Kidney glomerular epithelial cell (primary cell): ENCODE results near the gene TNIK.
A peak's percentile ranks its signal among the peaks of the same experiment; 100 is the strongest.

Experiments used
- DNase-seq: peaks from one replicate; lab custom pipeline; 2025; lab: John Stamatoyannopoulos, UW

Gene TNIK

DNA sequence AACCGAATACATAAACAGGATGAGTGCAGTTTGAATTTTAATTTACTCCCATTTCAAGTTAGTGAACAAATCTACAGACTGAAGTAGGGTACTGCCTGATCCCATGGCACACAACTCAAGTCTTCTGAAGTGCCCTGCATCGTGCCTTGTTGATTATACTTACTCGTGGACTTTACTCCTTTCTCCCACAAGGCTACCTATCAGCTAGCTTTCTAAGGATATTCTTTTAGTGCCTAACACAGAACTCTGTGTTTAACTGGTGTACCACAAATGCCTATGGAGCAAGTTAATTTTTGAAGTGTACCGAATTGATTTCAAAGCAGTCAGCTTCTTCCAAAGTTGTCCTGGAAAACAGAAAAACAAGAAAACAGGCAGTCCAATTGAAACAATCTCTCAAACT lies 119.8 kb downstream of the TNIK start:
- DNase-seq, result no peak

DNA sequence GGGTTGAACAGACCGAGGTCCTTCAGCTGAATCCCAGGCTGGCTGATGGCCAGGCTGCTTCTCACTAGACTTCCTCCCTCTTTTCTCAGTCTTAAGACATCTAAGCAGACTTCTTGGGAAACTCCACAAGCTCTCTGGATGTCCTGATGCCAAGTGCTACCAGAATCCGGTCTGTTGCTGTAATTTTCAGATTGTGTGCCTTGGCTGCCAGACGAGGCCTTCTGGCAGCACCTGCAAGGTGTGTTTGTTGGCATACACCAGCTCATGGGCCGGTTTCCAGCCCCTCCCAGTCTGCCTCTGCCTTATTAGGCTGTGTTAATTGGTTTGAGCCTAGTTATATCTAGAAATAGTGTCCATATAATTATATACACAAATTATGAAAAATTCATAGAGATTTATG lies 120.6 kb downstream of the TNIK start:
- no peak for DNase-seq

DNA sequence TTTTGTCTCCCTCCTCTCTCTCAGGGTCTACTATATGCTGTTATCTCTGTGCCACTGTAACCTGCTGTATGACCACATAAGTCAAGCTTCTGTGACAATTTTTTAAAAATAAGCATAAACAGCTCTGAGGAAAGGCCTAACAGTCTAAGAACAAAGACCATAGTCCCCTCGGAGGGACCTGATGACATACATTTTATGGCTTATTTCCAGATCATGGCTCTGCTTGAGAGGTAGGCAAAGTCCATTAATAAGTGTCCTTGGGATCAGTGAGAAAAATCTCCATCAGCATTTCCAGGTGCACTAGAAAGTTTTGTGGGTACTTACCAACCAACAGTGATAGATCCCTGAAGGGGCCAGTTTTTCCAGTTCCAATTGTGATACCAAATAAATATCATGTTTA lies 123.8 kb downstream of the TNIK start:
- no peak for DNase-seq

DNA sequence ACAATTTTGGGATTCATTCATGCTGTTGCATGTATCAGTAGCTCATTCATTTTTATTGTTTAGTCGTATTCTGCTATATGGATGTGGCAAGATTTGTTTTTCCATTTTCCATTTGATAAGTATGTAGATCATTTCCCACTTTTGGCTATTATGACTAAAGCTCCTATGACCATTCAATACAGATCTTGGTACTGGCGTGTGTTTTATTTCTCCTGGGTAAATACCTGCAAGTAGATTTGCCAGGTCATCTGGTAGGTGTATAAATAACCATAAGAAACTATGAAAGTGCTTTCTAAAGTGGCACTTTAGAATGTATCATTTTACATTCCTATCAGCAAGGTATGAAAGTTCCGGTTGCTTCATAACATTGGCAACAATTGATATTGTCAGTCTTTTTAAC lies 124.6 kb downstream of the TNIK start:
- DNase-seq, result no peak

DNA sequence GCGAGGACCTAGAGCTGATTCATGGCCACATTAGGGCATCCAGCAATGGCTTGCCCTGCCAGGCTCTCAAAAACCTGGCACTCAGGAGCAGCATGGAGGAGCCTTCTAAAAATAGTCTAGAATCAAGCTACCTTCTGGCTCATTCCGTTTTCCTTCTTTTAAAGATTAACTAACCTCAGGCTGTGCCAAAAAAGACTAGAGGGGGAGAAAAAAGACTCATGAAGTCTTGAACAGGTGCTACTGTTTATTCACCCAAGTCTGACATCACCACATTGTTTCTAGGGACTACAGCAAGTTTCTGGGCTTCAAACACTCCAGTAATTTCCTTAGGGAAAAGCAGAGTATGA lies 125.8 kb downstream of the TNIK start:
- peak; percentile 80 for DNase-seq

DNA sequence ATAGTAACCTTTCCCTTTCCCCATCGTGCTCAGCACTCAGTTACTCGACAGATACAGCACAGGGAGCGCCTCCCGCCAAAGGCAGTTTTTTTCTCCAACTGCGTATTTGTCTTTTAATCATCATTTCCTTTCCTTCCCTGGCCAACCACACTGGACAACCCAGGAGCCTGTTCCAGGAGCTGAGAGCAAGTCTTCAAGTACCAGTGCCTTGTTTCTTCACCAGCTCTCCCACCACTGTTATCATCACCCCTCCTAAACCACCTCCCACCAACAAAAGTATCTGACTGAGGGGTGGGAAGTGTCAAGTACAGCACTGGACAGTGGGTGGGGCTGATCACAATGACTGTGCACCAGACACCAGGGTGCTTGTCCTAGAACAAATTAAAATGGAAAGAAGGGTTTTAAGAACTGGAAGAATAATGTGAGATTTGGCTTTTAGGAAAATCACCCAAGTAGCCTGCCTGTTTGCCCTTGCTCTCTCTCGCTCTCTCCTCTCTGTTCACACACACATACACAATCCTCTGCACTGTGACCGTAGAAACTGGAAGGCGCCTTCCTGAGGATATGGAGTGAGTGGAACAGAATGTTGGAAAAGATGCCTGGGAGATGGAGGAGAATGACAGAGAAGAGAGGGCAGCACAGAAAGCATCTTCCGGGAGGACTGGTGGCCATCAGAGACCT lies 126.3 kb downstream of the TNIK start:
- DNase-seq, result no peak

- DNase-seq, result no peak
Measured at GRCh38 chr3:171330938-171331337, 129.3 kb downstream of the TNIK start.

DNA sequence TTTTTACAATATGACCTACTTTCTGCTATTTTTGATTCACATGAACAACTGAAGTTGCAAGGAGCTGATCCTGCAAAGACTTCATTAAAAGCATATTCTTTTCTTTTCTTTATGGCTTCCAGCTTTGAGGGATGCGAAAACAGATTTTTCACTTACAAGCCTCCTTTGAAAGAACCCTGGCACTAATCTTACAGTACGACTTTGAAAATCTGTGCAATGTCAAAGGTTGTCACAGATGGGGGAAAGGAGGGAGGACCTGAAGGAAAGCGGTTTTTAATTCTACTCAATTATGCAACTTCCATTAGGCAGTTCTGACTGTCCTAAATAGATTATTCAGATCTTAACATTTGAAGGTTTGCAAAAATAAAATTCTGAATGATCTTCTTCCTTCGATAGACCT lies 130.5 kb downstream of the TNIK start:
- no peak for DNase-seq

DNA sequence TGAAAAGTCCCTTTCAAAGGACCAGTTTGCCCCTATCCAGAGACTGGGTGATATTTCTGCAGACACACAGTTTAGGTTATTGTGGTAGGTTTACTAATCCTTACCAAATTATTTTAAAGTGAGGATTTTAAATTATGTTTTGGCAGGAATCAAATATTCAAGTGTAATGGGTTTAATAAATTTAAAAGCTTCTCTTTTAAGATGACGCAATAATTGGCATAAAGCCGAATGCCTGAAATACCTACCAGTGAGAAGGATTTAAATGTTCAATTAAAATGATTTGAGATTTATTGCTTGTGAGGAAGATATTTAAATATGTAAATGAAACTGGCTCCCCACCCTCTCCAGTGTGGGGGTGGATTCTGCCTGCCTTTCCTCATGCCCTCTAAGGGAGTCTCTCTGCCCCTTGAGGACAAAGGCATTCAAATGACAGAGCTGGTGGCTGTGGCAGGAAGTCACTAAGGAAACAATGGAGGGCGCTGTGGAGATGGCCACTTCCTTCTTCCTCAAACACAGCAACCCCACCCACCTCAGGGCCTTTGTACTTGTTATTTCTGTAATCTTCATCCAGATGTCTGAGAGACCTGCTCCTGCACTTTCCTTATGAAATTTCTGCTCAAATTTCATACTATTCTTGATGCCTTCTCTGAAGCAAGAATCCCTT lies 131.7 kb downstream of the TNIK start:
- DNase-seq, result no peak

DNA sequence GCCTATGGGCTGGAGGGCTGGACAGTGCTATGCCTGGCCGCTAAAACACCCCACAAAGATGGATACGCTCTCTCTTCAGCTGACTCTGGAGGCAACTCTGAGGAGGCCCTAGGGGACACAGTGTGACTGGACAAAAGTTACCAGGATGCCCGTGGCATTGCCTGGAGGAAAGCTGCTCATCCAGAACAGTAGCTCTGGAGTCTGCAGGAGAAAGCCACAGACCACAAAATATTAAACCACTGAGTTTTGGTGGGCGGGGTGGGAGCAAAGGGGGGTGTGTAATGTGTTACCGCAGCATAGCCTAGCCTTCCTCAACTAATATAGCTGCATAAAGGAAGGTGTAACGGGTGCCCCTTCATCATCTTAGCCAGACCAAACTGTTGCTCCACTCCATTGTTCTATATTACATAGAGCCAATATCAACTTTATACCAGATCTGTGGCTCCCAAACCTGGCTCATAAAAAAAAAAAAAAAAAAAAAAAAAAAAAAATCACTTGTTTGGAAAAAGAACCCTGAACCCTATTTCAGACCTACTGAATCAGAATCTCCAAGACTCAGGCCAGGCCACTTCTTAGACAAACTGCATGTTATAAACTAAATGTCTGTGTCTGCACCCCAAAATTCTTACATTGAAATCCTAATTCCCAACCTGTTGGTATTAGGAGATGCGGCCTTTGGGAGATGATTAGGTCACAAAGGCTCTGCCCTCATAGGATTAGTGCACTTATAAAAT lies 132.6 kb downstream of the TNIK start:
- no peak for DNase-seq

GRCh38 chr3:171326717-171327440 lies 133.3 kb downstream of the TNIK start:
- DNase-seq, result no peak

DNA sequence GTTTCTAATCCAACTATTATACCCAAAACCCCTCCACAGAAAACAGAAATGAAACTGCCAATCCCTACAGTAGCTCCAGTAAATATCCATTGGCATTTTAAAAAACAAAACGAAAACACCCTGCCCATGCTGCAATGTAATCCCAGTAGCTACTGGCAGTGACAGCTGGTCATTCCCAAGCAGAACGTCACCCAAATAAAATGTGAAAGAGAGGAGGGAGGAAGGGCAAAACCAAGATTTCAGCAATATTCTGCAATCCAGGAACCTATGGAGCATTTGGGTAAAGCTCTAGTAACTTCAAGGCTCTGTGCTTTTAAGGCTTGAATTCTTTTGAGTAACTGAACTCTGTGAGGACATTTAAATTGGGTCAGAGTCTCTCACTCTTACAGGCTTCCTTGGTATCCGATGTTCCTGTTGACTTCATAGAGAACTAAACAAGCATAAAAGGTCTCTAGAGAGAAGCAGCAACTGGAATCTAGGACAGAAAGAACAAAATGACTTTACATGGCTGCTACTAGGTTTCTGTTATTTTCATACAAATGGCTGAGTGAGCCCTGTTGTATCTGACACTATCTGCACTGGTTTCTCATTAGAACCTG lies 136.2 kb downstream of the TNIK start:
- DNase-seq, result no peak

GRCh38 chr3:171321559-171322360 lies 138.4 kb downstream of the TNIK start:
- no peak for DNase-seq

- DNase-seq, result no peak
Measured at GRCh38 chr3:171320750-171321558, 139.3 kb downstream of the TNIK start.

- peak; percentile 52 for DNase-seq
Measured at GRCh38 chr3:171317171-171317570, 143.0 kb downstream of the TNIK start.

GRCh38 chr3:171315919-171316318 lies 144.3 kb downstream of the TNIK start:
- no peak for DNase-seq

GRCh38 chr3:171315101-171315500 lies 145.1 kb downstream of the TNIK start:
- peak; percentile 99 for DNase-seq

DNA sequence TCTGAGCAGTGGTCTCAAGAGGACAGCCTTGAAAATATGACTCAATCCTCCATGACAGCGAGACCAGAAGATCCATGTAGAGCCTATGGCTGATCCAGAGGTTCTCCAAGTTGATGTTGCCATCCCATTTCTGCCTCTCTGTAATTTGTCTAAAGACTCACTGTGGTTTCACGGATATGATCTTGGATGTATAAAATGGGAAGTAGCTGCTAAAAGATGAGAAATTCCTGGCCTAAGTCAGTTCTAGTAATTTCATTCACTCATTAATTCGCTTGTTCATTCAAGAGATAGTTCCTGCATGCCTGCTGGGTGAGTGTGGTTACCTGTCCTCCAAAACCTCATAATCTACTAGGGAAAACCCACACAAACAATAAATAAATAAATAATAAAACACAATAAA lies 145.9 kb downstream of the TNIK start:
- DNase-seq, result peak; percentile 76

DNA sequence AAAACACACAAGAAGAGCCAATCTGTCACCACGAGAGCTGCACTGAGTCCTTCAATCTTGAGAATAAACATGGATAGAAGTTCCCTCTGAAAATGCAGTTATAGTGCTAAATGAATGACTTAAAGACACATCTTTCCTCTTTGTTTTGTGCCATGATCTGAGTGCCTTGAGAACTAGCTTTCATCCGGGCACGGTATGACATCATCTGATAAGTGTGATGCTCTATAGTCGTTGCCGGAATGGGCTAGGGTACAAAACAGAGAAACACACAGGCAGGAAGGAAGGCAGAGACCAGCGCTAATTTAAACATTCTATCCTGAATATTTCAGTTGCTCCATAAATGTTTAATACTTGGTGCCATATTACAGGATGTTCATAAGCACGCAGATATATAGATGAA lies 146.5 kb downstream of the TNIK start:
- no peak for DNase-seq

DNA sequence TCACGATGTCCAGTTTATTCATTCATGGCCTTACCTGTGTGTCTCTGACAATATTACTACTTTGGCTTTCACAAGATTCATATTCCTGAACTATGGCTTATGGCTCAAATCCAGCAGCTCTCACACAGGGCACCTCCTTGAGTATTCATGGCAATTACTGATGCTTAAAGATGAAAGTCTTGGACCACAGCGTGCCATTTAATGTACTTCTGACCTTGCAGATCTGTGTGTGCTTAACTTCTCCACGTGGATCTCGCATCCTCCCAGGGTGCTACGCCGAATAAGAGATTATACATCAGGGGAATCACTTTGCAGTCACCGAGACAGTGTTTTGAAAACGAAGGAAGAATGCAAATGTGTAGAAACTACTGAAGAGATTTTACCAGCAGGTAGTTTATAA lies 147.5 kb downstream of the TNIK start:
- DNase-seq, result no peak

GRCh38 chr3:171311784-171312183 lies 148.4 kb downstream of the TNIK start:
- no peak for DNase-seq
